ENCODE data around the gene GPR157.

Gene GPR157

GRCh38 chr1:9052272-9053049 lies 76.4 kb downstream of the GPR157 start:
- no peak overlapping the region for H3K4me2 ChIP-seq (ENCODE audit: low read length)
- no peak overlapping the region for H3K27ac ChIP-seq
- no peak overlapping the region for H3K9ac ChIP-seq
- H3K36me3 ChIP-seq (ENCODE audit: control insufficient read depth, insufficient read depth, low read length) = no peaks in the 10 kb centered on the region
- H3K4me1 ChIP-seq = no peaks in the 10 kb centered on the region
- no peaks in the 10 kb centered on the region for H3K9me3 ChIP-seq (ENCODE audit: control insufficient read depth, low read length)
- no peaks in the 10 kb centered on the region for H3K27me3 ChIP-seq (ENCODE audit: control insufficient read depth, insufficient read depth, low read length)
- no peak for TF ChIP-seq CTCF (IDR thresholded peaks at IDR 0.05)
- no peak overlapping the region for H2AFZ ChIP-seq
- H3K79me2 ChIP-seq = no peaks in the 10 kb centered on the region
- no peak overlapping the region for H3K4me3 ChIP-seq (ENCODE audit: low read depth, low read length)

DNA sequence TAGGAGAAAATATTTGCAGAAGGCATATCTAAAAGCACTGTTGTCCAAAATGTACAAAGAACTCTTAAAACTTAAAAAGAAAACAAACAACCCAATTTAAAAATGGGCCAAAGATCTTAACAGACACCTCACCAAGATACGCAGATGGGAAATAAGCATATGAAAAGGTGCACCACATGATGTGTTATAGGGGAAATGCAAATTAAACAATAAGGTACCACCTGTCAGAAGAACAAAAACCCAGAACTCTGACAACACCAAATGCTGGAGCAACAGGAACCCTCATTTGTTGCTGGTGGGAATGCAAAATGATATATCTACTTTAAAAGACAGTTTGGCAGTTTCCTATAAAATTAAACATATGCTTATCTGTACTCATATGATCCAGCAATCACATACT lies 77.5 kb downstream of the GPR157 start:
- Histone ChIP-seq H3K9ac (no peak overlapping the region), H2AFZ (no peak overlapping the region), H3K79me2 (no peaks in the 10 kb centered on the region), H3K4me3 (ENCODE audit: low read depth, low read length) (no peak overlapping the region), H3K4me1 (no peaks in the 10 kb centered on the region), H3K27me3 (ENCODE audit: control insufficient read depth, insufficient read depth, low read length) (no peaks in the 10 kb centered on the region), H3K4me2 (ENCODE audit: low read length) (no peak overlapping the region), H3K27ac (no peak overlapping the region), H3K9me3 (ENCODE audit: control insufficient read depth, low read length) (no peaks in the 10 kb centered on the region), H3K36me3 (ENCODE audit: control insufficient read depth, insufficient read depth, low read length) (no peaks in the 10 kb centered on the region)
- no peak for TF ChIP-seq CTCF (IDR thresholded peaks at IDR 0.05)

GRCh38 chr1:9050803-9051202 lies 78.1 kb downstream of the GPR157 start:
- Histone ChIP-seq H3K4me1 (no peaks in the 10 kb centered on the region), H3K4me2 (ENCODE audit: low read length) (no peak overlapping the region), H3K9ac (no peak overlapping the region), H3K4me3 (ENCODE audit: low read depth, low read length) (no peak overlapping the region), H3K27me3 (ENCODE audit: control insufficient read depth, insufficient read depth, low read length) (no peaks in the 10 kb centered on the region), H2AFZ (no peak overlapping the region), H3K9me3 (ENCODE audit: control insufficient read depth, low read length) (no peaks in the 10 kb centered on the region), H3K36me3 (ENCODE audit: control insufficient read depth, insufficient read depth, low read length) (no peaks in the 10 kb centered on the region), H3K79me2 (no peaks in the 10 kb centered on the region), H3K27ac (no peak overlapping the region)
- no peak for TF ChIP-seq CTCF (IDR thresholded peaks at IDR 0.05)

Measured in parathyroid adenoma (tissue), 2 donors.